ENCODE results near the gene PSMD1.
A peak's percentile ranks its signal among the peaks of the same experiment; 100 is the strongest.

Gene PSMD1

DNA sequence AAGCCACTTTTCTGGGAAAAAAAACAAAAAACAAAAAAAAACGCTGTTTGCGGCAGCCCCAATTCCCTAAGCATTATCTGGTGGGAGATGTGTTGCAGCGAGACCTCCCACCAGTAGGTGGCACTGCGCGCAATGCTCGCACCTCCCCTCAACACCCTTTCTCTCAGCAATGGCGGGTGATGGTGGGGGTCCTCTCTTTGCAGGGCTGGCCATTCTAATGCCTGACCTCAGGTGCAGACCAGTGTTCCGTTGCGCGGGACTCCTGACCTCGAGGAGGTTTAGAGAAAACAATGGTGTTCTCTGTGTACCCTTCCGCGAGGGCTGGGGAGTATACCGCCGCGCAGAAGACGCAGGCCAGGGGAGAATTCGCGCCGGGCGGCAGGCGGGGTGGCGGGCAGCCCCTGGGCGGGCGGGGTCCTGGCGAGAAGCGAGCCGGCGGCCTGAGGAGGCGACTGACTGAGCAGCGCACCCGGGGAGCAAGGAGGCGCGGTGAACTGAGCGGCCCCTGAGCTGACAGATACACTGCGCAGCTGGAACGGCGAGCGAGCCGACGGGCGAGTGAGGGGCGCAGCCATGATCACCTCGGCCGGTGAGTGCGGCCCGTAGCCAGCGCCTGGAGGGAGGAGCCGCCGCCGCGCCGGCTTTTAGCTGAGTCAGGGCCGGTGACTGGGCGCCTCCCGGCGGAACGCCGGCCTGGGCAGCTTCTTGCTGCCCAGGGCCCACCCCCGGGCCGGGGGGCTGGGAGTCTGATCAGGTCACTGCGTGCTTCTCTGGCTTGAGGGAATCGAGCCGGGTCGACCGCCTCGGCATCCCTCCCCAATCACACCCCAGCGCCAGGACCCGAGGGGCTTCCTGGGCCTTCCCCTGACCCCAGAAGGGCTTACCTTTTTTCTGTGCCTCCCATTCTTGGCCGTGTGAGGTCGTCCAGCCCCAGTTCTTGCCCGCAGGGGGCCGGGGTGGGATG, at the start of gene PSMD1:
Gene PSMD1, plus strand, starts transcription at position 415 of the 964 bp plus-strand sequence. Its CDS starts 159 bp downstream, at position 574.
- TF ChIP-seq CEBPB (IDR thresholded peaks at IDR 0.05): no peak
- no peak for TF ChIP-seq RAD21 (IDR thresholded peaks at IDR 0.05; ENCODE audit: low read depth)
- TF ChIP-seq TEAD4 (IDR thresholded peaks at IDR 0.05): peak; percentile 30; the same call in 1 of the 2 replicates
- TF ChIP-seq, protein P1, sequence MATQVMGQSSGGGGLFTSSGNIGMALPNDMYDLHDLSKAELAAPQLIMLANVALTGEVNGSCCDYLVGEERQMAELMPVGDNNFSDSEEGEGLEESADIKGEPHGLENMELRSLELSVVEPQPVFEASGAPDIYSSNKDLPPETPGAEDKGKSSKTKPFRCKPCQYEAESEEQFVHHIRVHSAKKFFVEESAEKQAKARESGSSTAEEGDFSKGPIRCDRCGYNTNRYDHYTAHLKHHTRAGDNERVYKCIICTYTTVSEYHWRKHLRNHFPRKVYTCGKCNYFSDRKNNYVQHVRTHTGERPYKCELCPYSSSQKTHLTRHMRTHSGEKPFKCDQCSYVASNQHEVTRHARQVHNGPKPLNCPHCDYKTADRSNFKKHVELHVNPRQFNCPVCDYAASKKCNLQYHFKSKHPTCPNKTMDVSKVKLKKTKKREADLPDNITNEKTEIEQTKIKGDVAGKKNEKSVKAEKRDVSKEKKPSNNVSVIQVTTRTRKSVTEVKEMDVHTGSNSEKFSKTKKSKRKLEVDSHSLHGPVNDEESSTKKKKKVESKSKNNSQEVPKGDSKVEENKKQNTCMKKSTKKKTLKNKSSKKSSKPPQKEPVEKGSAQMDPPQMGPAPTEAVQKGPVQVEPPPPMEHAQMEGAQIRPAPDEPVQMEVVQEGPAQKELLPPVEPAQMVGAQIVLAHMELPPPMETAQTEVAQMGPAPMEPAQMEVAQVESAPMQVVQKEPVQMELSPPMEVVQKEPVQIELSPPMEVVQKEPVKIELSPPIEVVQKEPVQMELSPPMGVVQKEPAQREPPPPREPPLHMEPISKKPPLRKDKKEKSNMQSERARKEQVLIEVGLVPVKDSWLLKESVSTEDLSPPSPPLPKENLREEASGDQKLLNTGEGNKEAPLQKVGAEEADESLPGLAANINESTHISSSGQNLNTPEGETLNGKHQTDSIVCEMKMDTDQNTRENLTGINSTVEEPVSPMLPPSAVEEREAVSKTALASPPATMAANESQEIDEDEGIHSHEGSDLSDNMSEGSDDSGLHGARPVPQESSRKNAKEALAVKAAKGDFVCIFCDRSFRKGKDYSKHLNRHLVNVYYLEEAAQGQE (IDR thresholded peaks at IDR 0.05; ENCODE audit: low read depth): no peak
- TF ChIP-seq TCF12 (IDR thresholded peaks at IDR 0.05; ENCODE audit: low read depth): no peak
- no peak for TF ChIP-seq ZBTB7A (IDR thresholded peaks at IDR 0.05; ENCODE audit: low read depth)
- no peak for TF ChIP-seq FOXM1 (IDR thresholded peaks at IDR 0.05; ENCODE audit: borderline replicate concordance, low read depth)
- TF ChIP-seq EP300 (IDR thresholded peaks at IDR 0.05; ENCODE audit: borderline replicate concordance): peak; percentile 35; the same call in 1 of the 2 replicates
- TF ChIP-seq CREB1 (IDR thresholded peaks at IDR 0.05; ENCODE audit: low read depth): no peak
- TF ChIP-seq, protein P2, sequence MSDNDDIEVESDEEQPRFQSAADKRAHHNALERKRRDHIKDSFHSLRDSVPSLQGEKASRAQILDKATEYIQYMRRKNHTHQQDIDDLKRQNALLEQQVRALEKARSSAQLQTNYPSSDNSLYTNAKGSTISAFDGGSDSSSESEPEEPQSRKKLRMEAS (IDR thresholded peaks at IDR 0.05): peak; percentile 68
- peak; percentile 20; the same call in 1 of the 2 replicates for TF ChIP-seq EGR1 (IDR thresholded peaks at IDR 0.05)
- TF ChIP-seq NFIC (IDR thresholded peaks at IDR 0.05): no peak
- peak; percentile 94 for TF ChIP-seq YY1 (IDR thresholded peaks at IDR 0.05; ENCODE audit: low read depth)
- TF ChIP-seq, protein P3, sequence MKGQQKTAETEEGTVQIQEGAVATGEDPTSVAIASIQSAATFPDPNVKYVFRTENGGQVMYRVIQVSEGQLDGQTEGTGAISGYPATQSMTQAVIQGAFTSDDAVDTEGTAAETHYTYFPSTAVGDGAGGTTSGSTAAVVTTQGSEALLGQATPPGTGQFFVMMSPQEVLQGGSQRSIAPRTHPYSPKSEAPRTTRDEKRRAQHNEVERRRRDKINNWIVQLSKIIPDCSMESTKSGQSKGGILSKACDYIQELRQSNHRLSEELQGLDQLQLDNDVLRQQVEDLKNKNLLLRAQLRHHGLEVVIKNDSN (IDR thresholded peaks at IDR 0.05): 0 out of 2 replicates have a peak, but pooled peaks have one; percentile 3
- TF ChIP-seq TAF1 (IDR thresholded peaks at IDR 0.05; ENCODE audit: low read depth): peak; percentile 84

DNA sequence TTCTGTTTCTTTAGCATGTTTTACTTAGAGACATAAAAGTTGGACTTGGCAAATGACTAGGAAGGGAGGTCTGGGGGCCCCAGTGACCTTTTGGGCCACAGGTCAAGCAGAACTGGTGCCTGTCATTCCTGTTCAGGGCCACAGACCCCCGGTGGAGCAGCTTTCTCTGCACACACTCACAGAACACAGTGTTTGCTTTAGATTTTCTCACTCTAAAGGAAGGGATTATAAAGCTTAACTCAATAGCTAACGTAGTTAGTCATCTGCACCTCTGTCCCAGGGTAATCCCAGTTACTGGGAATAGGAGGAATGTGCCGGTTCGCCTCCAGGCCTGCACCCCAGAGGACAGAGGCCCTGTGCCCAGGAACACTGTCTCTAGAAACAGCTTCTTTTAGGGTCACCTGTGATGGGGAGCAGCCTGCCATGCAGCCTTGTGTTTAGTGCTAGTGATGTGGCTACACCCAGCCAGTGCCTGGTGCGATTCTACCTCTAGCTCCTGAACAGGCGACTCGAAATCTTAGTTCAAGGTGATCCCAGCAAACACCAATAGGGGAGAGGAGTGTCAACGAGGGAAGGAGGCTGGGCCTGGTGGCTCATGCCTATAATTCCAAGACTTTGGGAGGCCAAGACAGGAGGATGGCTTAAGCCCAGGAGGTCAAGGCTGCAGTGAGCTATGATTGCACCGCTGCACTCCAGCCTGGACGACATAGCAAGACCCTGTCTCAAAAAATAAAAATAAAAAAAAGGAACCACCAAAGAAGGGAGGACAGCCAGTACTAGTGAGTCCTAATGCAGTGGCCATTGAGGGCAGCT, 49.2 kb upstream of the PSMD1 start:
- TF ChIP-seq TAF1 (IDR thresholded peaks at IDR 0.05; ENCODE audit: low read depth): no peak
- TF ChIP-seq FOXM1 (IDR thresholded peaks at IDR 0.05; ENCODE audit: borderline replicate concordance, low read depth): no peak
- TF ChIP-seq EP300 (IDR thresholded peaks at IDR 0.05; ENCODE audit: borderline replicate concordance): no peak
- TF ChIP-seq YY1 (IDR thresholded peaks at IDR 0.05; ENCODE audit: low read depth): no peak
- no peak for TF ChIP-seq NFIC (IDR thresholded peaks at IDR 0.05)
- no peak for TF ChIP-seq EGR1 (IDR thresholded peaks at IDR 0.05)
- TF ChIP-seq, protein P2 (IDR thresholded peaks at IDR 0.05): no peak
- TF ChIP-seq CREB1 (IDR thresholded peaks at IDR 0.05; ENCODE audit: low read depth): no peak
- TF ChIP-seq, protein P3 (IDR thresholded peaks at IDR 0.05): no peak
- TF ChIP-seq TEAD4 (IDR thresholded peaks at IDR 0.05): no peak
- TF ChIP-seq ZBTB7A (IDR thresholded peaks at IDR 0.05; ENCODE audit: low read depth): no peak
- TF ChIP-seq CEBPB (IDR thresholded peaks at IDR 0.05): no peak
- no peak for TF ChIP-seq TCF12 (IDR thresholded peaks at IDR 0.05; ENCODE audit: low read depth)
- TF ChIP-seq, protein P1 (IDR thresholded peaks at IDR 0.05; ENCODE audit: low read depth): no peak

DNA sequence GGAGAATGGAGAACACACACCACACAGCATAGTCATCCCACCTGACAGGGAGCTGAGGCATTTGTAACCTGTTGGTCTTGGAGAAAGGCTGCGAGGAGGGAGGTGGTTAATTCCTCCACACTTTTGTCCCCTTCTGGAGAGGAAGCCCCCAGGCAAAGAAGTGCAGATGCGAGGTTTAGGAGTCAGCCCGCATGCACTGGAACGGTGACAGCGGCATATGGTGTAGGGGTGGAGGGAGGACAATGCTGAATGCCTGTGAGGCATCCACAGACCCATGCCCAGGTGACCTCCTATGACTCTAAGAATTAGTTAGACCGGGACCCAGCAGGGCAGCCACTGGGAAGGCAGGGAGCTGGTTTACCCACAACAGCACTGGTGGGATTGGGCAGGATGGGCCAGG, 48.5 kb upstream of the PSMD1 start:
- no peak for TF ChIP-seq EP300 (IDR thresholded peaks at IDR 0.05; ENCODE audit: borderline replicate concordance)
- no peak for TF ChIP-seq FOXM1 (IDR thresholded peaks at IDR 0.05; ENCODE audit: borderline replicate concordance, low read depth)
- TF ChIP-seq CREB1 (IDR thresholded peaks at IDR 0.05; ENCODE audit: low read depth): no peak
- TF ChIP-seq, protein P3 (IDR thresholded peaks at IDR 0.05): no peak

DNA sequence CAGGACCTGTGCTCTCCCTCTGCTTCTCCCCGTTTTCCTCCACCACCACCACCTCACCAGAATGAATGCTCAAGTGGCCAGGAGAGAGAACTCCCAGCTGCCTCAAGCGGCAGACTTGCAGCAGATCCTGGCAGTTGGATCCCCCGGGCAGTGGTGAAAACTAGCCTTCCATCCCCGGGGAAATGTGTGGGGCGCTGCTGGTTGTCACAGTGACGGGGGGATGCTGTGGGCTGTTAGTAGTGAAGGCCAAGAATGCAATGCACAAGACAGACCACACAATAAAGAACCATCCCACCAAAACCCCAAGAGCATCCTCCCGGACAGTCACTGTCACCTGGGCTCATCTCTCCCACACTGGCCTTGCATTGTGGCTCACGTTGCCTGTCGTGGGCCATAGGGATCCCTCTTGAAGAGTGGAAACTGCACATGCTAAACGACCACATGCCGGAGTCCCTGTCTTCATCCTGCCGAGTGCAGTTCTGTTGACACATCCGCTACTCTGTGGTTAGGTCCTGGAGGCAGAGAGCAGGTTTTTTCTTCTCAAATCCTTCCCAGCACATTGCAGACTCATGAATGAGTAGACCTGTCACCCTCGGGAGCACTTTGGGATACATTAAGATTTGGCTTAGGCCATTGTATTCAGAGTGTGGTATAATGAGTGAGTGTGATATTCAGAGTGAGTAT, 47.3 kb upstream of the PSMD1 start:
- no peak for TF ChIP-seq CEBPB (IDR thresholded peaks at IDR 0.05)
- no peak for TF ChIP-seq EGR1 (IDR thresholded peaks at IDR 0.05)
- no peak for TF ChIP-seq EP300 (IDR thresholded peaks at IDR 0.05; ENCODE audit: borderline replicate concordance)
- TF ChIP-seq, protein P3 (IDR thresholded peaks at IDR 0.05): no peak
- TF ChIP-seq RAD21 (IDR thresholded peaks at IDR 0.05; ENCODE audit: low read depth): no peak
- TF ChIP-seq ZBTB7A (IDR thresholded peaks at IDR 0.05; ENCODE audit: low read depth): no peak
- TF ChIP-seq CREB1 (IDR thresholded peaks at IDR 0.05; ENCODE audit: low read depth): no peak
- no peak for TF ChIP-seq TAF1 (IDR thresholded peaks at IDR 0.05; ENCODE audit: low read depth)
- TF ChIP-seq, protein P1 (IDR thresholded peaks at IDR 0.05; ENCODE audit: low read depth): no peak
- no peak for TF ChIP-seq FOXM1 (IDR thresholded peaks at IDR 0.05; ENCODE audit: borderline replicate concordance, low read depth)
- TF ChIP-seq YY1 (IDR thresholded peaks at IDR 0.05; ENCODE audit: low read depth): no peak
- TF ChIP-seq, protein P2 (IDR thresholded peaks at IDR 0.05): no peak
- TF ChIP-seq NFIC (IDR thresholded peaks at IDR 0.05): no peak
